OCI-LY1 (cell line): Measurements from ENCODE around the gene DSPP.

ENCODE experiments used
- EZH2 ChIP-seq: fragments of 200-600 bp; sonication (generic), shearing (Covaris generic); IDR thresholded peaks from 2 replicates; pipeline ENCODE4 v1.8.0; 2017; ENCODE audit warnings: borderline replicate concordance, mixed run types, mild to moderate bottlenecking, antibody characterized with exemption, low read length, moderate library complexity, mixed read lengths
- TF ChIP-seq, protein P1 (sequence below): fragments of 200-600 bp; sonication (generic), shearing (Covaris generic); IDR thresholded peaks from 2 replicates; pipeline ENCODE4 v1.5.1; 2017; ENCODE audit warnings: mild to moderate bottlenecking, antibody characterized with exemption, low read length, moderate library complexity, mixed read lengths

DNA sequence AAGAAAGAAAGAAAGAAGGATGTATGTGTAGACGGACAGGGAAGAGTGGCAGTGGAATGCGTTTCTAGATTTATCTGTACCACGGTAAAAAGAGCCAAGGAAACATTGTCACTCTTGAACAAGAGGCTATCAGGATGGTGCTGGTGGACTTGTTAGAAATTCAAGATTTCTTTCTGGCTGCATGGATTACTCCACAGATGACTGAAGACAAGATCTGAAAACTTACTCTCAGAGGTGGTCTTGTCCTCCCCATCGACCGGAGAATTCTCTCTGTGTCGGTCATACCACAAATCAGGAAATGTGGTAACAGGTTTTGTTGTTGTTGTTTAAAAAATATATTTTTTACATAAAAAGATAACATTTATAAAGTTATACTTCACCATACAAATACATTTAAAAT is 11.8 kb downstream of the DSPP start:
- TF ChIP-seq, protein P1, sequence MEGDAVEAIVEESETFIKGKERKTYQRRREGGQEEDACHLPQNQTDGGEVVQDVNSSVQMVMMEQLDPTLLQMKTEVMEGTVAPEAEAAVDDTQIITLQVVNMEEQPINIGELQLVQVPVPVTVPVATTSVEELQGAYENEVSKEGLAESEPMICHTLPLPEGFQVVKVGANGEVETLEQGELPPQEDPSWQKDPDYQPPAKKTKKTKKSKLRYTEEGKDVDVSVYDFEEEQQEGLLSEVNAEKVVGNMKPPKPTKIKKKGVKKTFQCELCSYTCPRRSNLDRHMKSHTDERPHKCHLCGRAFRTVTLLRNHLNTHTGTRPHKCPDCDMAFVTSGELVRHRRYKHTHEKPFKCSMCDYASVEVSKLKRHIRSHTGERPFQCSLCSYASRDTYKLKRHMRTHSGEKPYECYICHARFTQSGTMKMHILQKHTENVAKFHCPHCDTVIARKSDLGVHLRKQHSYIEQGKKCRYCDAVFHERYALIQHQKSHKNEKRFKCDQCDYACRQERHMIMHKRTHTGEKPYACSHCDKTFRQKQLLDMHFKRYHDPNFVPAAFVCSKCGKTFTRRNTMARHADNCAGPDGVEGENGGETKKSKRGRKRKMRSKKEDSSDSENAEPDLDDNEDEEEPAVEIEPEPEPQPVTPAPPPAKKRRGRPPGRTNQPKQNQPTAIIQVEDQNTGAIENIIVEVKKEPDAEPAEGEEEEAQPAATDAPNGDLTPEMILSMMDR = no peak
- TF ChIP-seq EZH2 = no peak
